HG03521 (cell line): ENCODE results near the gene MAP4K4.
"Not testable (repeated sequence)": the region's sequence is repeated elsewhere in the genome, so short reads cannot be mapped to it uniquely, and the experiment has no call there.

Experiments
- ATAC-seq: cut with Tn5 transposase; IDR thresholded peaks from one replicate; pipeline ENCODE4 v1.9.1; 2021; ENCODE audit warnings: mild to moderate bottlenecking, moderate library complexity; ENCODE audit not compliant: unreplicated experiment

MAP4K4 gene

GRCh38 chr2:101763496-101764333 is 66.2 kb downstream of the MAP4K4 start:
- ATAC-seq, result no peak

DNA sequence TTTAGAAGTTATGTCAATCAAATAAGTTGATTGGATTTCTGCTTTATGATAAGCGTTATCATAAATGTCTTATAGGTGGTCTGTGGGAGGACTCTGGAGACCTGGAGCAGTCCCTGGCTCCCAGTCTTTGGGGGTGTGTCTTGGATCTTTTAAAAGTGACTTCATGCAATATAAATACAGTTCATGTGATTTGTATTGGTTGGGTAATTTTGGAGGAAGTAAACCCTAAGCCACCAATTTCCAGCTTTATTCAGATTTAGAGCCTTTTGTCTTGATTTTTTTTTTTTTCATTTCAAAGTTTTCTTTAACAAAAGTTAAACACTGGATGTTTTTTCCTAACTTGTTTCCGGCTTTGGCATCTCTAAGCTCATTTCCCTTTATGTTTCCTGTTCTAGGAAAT is 68.8 kb downstream of the MAP4K4 start:
- ATAC-seq, result no peak

- no peak for ATAC-seq
Observed at GRCh38 chr2:101766871-101767739, 69.6 kb downstream of the MAP4K4 start.

GRCh38 chr2:101768556-101769220 is 71.2 kb downstream of the MAP4K4 start:
- no peak for ATAC-seq

DNA sequence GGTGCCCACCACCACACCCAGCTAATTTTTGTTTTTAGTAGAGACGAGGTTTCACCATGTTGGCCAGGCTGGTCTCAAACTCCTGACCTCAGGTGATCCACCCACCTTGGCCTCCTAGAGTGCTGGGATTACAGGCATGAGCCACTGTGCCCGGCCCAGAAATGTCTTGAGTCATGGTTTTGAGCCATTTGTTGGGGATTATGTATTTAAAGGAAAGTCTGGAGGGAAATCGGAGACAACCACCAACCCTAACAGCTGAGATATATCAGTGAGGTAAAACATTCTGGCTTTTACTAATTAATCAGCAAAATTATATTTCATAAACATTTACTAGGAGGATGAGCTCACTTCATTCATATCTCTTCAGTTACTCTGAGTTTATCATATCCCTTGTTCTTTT is 72.2 kb downstream of the MAP4K4 start:
- ATAC-seq, result not testable (repeated sequence)

DNA sequence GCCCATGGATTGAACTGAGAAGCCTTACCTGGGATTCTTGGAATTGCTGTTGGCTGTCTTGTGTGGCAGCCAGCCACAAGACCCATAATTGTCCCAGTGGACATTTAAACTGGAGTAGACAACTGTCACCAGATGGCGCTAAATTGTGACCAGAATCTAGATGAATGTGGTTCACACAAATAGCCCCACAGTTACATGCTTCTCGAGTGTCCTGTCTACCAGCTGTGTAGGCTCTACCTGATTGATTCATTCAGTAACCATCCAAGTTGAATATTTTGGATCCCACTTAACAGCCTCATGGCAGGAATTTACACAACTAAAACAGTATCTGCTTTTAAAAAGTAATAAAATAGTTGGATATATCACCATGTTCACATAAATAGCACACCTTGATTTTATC is 73.2 kb downstream of the MAP4K4 start:
- peak; percentile 53 for ATAC-seq

DNA sequence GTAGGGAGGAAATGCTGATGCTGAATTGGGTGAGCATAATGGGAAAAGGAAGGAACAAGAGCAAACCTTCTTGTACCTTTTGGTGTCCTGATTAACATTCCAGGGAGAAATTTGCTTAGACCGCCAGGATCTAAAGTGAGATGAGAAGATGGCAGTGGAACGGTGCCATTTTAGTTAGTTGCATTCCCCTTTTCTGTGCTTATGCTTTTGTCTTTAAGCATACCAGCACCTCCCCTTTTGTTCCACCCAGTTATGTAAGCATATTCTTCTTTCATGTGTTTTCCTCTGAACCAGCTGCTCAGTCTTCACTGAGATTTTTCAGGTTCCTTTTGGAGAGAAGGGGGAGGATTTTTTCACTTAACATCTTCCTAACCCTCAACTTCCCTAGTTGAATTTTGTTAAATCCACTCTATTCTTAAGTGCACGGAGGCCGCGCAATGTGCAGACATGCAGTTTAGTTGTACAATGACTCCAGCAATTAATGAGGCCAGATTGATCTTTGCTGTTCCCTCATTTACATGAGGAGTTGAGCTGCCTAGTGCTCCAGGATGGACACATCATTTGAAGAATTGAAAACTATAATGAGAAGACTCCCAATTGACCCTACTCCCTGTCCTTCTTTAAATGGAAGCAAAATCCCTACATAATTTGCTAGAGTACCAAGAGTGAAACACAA is 73.9 kb downstream of the MAP4K4 start:
- ATAC-seq, result no peak

DNA sequence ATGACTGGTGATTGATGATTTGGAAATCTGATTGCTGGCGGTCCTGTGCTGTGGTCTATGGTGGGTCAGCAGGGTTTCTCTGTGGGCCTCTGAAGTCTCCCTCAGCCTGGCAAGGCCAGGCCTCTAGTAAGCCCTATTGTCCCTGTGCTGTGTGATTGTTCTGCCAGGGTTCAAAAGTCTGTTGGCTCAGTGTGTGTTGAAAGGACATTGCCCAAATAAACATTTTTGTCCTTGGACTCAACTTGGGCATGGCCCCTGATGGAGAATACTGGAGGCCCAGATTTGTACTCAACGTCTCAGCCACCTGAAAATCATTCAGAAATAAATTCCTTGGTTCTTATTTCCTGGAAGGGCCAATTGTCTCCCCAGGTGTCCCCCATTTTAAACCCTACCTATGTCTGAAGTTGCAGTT is 74.4 kb downstream of the MAP4K4 start:
- no peak for ATAC-seq

DNA sequence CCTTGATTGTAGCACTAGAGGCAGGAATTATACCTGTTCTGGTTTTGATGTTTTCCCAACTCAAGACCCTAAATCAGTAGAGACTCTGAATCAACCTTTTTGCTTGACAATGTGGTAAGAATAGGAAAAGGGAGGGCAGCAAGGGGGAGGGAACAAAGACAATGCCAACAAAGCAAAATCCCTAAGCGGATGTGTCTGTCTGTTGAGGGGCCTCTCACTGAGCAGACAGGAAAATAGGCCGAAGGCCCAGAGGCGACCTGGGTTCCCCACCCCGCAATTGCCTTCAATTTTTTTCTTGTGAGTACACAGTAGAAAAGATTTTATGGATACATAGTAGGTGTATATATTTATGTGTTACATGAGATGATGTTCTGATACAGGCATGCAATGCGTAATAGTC is 75.6 kb downstream of the MAP4K4 start:
- ATAC-seq, result no peak

DNA sequence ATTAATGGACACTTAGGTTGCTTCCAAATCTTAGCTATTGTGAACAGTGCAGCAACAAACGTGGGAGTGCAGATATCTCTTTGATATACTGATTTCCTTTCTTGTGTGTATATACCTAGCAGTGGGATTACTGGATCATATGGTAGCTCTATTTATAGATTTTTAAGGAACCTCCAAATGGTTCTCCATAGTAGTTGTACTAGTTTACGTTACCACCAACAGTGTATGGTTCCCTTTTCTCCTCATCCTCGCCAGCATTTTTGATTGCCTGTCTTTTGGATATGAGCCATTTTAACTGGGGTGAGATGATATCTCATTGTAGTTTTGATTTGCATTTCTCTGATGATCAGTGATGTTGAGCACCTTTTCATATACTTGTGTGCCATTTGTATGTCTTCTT is 76.5 kb downstream of the MAP4K4 start:
- not testable (repeated sequence) for ATAC-seq

- no peak for ATAC-seq
Observed at GRCh38 chr2:101775092-101775491, 77.6 kb downstream of the MAP4K4 start.

DNA sequence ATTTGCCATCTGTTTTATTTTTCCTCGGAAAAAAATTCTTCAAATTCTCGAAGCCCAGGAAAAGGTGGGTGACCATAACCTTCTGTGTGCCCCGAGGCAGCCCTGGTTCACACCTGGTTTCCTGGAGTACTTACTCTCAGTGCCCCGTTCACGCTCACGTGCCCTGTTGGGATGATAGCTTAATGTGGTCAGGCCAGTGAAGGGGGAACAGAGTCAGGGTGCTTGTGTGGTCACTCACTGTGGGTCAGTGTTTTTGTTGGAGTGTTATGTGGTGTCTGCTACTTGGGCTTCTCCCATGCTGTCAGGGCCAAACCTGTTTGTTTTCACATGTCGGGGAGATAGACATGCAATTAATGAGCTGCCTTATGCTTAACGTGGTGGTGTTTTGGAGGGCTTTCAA is 78.1 kb downstream of the MAP4K4 start:
- ATAC-seq, result no peak

DNA sequence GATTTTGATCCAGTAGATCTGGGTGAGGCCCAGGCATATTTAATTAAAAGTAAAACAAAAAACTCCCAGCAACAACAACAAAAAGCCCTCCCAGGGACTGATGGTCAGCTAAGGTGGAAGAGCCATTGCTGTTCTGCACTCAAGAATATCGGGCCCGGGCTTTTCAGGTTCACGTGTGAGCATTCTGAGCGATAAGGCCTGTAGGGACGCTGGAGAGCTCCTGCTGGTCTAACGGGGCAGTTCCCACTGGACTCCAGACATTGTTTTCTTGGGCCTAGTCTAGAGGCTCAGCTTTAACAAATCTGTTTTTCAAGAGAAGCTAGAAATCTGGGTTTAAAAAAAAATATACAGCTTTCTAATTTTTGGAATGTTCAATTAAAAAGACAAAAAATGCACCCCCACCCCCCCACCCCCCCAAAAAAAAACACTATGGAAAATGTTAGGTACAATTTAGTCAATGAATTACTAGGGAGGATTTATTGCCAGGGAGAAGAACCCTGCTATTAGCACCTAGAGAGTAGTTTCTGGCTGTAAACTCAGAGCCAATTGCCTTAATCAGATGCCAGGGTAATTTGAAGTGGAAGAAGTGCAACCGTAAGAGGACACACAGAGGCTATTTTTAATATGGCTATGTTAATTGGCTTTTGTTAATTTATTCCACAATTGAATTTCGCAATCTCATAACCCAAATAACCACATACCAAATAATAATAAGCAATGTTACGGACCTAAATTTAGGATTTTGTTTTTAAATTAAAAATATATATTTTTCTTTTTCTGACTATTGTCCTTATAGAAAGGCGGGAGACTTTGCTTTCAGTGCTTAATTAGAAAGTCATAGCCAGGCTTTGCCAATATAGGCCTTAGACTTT is 78.9 kb downstream of the MAP4K4 start:
- no peak for ATAC-seq

DNA sequence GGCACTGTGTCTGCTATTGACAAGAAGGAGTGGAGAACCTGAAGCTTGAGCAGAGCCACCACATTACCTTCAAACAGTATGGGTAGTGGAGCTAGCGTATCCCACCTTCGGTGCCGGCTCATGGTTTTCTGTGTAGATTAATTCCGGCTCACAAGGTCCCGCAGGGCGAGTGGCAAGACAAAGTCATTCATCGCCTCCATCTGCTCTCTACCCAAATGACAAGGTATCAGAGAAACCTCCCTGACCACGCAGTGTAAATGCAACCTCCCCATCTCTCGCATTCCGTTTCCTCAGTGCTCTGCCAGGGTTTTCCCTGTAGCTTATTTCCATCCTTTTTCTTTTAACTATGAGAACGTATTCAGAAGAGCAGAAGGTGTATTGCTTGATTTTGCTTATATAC is 79.8 kb downstream of the MAP4K4 start:
- ATAC-seq, result no peak

- no peak for ATAC-seq
Observed at GRCh38 chr2:101778102-101778501, 80.6 kb downstream of the MAP4K4 start.

DNA sequence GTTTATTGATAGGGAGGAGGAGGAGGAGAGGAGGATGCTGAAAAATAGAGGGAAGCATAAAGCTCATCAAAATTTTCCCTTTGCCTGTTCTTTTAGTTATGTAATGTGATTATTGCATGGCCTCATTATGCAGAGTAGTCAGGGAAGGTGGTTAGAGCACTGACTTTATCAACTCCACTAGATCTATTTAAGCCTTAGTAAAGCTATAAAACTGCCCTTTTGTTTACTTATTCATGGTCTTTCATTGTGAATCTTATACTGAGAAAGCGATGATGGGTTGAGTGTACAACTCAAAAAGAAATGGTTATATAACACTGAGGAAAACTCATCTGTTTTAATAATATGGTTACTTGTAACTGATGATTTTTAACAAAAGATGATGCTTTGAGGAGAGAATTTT is 81.7 kb downstream of the MAP4K4 start:
- no peak for ATAC-seq

DNA sequence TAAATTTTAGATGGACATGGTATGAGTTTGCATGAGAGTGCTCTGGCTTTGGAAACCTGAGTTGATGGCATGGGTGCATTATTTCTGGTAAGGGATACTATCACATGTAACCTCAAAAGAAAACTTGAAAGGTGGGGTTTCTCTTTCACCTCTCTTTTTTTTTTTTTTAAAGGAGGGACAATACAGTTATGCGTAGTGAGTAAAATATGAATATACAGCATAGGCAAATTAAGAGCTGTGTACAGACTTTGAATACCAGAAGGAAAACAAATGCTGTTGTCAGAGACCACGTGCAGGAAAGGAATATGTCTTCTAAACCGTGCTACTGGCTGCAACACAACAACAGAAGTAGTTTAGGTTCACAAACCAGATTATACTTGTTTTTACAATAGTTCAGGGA is 82.1 kb downstream of the MAP4K4 start:
- ATAC-seq, result no peak

DNA sequence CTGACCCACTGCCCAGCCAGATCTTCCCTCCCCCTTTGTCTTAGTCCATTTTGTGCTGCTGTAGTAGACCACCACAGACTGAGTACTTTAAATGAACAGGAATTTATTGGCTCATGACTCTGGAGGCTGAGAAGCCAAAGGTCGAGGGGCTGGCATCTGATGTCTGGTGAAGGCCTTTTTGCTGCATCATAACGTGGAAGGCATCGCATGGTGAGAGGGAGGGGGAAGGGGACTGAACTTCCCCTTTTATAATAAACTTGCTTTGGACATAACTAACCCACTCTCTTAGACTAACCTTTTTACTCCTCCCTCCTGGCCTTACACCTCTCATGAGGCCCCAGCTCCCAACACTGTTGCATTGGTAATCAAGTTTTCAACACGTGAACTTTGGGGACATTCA is 83.8 kb downstream of the MAP4K4 start:
- ATAC-seq, result no peak

GRCh38 chr2:101781791-101782426 is 84.4 kb downstream of the MAP4K4 start:
- no peak for ATAC-seq

DNA sequence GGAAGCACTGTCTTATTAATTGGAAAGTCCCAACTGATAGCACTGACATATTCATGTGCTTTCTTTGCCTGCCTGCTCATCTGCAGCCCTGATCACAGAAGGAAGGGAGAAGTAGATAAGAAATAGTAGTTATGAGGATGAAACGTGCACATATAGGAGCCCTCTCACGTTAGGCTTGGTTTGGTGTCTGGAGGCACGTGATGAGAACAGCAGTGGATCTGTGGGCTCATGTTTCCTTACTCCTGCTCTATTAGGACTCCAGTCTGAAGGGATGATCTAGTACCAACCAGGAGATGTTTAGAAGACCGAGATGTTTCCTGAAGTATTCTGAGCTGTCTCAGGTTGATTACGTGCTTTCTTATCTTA is 84.9 kb downstream of the MAP4K4 start:
- ATAC-seq, result no peak
